ENCODE results near the gene SYT1.
"Not testable (repeated sequence)": the region's sequence is repeated elsewhere in the genome, so short reads cannot be mapped to it uniquely, and the experiment has no call there.

The SYT1 gene

DNA sequence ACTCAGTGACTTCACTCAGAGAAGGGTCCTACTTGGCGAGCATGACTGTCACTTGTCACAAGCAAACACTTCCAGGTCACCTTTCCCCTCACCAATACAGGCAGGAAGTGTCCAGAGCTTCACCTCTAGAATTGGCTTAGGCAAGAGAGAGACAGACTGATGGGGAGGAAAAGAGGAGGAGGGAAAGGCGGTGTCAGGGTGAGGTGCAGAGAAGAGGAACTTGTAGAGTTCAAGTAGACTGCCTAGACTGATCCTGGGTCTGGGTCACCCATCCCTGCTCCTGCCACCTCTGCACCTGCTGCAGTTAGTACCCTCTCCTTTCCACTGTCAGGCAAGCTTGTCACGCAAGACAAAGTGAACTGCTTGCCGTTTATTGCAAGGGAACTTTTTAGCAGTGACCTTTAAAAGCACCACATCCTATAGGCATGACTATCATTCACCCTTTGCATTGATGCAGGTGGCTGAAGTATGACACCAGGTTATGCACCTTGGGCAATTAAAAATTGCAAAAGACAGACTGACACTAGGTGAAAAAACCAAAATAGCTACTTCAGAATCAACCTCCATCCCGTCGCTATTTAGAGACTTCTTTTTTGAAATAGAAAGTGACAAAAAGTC is 292.4 kb downstream of the SYT1 start:
- DNase-seq: no peak

DNA sequence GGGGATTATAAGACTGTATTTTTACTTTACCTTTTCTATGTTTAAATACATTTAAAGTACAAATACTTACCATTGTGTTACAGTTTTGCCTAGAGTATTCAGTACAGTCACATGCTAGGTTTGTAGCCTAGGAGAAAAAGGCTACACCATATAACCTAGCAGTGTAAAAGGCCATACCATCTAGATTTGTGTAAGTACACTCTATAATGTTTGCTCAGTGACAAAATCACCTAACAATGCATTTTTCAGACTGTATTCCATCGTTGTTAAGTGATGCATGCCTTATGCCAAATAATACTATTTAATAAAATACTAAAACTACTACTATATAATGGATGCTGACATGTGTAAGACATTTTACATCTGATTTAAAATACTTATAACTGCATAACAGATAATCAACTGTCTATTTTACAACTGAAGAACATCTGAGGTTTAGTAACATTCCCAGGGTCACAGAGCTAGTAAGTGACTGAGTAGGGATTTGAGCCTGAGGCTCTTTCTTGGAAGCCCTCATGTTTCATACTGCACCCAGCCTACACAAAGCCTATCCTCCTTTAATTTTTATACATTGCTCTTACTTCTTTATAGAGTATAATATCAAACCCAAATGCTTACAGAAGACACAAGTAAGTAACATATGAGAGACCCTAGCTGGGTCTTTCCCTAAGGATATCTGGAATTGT is 296.8 kb downstream of the SYT1 start:
- DNase-seq: no peak

- no peak for DNase-seq
Measured at GRCh38 chr12:79162147-79162772, 297.7 kb downstream of the SYT1 start.

DNA sequence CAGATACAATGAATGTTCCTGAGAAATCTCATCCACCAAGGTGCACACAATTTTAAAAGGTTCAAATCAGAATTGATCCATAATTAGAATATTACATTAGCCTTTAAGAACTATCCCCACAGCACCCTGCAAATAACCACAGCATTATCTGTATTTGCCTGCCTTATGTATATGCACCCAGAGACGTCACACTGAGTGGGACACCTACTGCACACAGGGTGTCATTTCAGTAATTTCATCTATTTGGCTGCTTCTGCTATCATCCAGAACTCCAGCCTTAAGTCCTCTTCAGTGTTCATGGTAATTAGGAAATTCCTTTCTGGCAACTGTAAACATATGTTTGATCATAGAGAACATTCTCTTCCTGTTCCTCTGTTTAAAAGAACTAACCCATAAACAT is 298.4 kb downstream of the SYT1 start:
- DNase-seq: no peak

DNA sequence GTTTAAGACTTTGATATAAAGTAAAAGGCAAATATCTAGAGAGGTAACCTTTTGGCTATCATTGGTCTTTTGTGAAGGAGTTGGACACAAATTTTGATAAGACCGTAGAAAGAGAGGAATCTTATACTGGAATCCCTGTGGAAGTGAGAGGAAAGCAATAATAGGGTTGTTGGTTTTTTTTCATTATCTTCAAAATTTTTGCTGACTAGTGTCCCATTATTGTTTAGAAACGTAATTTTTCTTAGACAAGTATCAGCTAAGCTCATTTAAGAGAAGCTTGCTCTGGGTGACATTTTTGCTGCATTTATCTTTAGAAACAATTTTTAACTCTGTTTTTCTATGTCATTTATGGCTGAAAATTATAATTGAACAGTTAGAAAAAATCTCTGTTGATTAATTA is 300.3 kb downstream of the SYT1 start:
- DNase-seq: no peak

DNA sequence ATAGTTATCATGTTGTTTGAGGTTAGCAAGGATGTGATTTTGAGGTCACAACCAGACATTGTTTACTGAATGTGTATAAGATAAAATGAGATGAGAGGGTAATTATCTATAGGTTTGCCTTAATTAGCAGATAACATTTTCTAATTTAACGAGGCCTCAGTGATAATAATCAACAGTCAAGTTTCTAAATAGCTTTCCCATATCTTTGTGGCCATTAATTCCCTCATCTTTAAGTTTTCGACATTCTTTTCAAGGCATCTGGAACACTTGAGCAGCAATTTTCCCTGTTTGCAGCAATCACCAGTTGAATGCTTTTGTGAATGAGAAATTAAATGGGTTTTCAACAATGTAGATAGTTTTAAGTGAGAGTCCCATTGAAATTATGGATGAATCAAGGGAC is 304.1 kb downstream of the SYT1 start:
- DNase-seq: no peak

DNA sequence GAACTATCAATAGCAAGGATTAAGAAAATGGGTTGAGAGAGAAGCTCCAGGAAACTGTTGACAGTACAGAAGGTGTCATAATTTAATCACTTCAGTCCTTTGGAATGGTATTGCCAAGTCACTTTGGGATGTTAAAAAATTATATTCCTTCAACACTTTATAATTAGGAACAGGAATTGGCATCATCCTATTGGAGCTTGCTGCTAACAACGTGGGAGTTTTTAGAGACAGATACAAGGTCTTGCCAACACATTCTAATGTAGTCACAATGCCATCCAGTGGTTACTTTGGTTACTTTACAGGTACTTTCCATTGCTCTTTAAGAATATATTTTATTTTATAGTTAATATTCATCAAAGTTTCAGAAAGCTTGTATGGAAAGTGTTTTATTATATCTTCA is 310.1 kb downstream of the SYT1 start:
- peak; percentile 7 for DNase-seq

- DNase-seq: no peak
Measured at GRCh38 chr12:79183003-79183402, 318.4 kb downstream of the SYT1 start.

GRCh38 chr12:79183926-79184325 is 319.4 kb downstream of the SYT1 start:
- no peak for DNase-seq

GRCh38 chr12:79186506-79186905 is 321.9 kb downstream of the SYT1 start:
- DNase-seq: no peak

- peak; percentile 67 for DNase-seq
Measured at GRCh38 chr12:79187032-79187431, 322.5 kb downstream of the SYT1 start.

- no peak for DNase-seq
Measured at GRCh38 chr12:79191391-79191790, 326.8 kb downstream of the SYT1 start.

GRCh38 chr12:79194595-79194994 is 330.0 kb downstream of the SYT1 start:
- DNase-seq: no peak

DNA sequence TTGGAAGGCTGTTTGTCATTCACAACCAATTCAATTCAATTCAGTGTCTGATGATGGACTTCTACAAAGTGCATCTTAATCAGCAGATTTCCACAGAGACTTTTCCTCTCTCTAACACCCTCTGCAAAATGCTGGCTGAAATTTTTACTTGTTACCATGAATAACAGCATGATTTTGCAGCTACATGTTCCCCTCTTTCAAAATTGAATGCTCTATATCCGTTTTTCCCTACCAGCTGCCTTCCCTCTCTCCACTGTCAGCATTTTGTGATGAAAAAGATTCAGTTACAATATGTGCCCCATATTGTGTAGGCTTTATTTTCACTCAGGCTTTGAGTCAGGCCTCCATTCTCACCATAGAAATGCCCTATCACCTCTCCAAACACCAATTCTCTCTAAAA is 334.6 kb downstream of the SYT1 start:
- DNase-seq: no peak

DNA sequence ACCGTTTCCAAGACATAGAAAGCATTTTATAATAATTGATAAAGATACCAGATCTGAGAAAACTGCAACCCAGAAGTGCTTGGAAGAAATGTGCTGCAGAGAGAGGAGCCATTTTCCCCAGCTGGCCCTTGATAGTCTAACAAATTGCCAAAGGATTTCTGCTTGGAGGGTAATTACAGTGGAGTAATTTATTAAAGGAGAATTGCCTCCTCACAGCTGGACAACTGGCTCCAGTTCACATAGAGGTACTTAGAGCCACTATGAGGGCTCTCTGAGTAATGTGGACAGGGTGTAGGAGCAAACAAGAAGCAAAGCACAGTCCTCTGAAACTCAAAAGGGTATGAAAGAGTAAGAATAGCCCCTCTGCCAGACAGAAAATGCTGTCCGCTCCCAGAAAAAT is 335.6 kb downstream of the SYT1 start:
- DNase-seq: no peak

DNA sequence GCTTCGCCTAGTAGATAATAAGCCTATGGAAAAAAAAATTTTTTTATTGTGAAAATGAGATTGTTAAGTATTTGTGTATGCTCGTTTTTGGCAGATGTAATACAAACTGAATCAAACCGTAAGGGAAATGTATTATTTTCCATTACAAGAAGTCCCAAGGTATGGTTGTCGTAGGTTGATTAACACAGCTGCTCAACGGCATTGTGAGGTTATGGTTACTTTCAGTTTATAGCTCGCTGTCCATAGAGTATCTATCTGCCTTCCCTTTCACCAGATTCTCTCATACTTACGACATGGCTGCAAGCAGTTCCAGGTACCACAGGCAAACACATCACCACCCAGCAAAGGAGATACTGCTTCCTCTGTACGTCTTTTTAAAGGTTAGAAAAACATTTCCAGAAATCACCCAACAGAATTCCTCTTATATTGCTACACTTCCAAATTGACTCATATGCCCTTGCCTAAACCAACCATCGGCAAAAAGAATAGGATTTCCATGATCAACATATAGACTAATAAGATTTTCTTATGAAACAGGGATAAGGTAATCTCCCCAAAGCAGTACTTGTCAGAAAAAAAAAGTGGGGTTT is 338.6 kb downstream of the SYT1 start:
- no peak for DNase-seq

- DNase-seq: no peak
Measured at GRCh38 chr12:79206871-79207270, 342.3 kb downstream of the SYT1 start.

GRCh38 chr12:79210403-79210802 is 345.8 kb downstream of the SYT1 start:
- DNase-seq: not testable (repeated sequence)

GRCh38 chr12:79217306-79217705 is 352.7 kb downstream of the SYT1 start:
- no peak for DNase-seq

GRCh38 chr12:79223210-79223609 is 358.6 kb downstream of the SYT1 start:
- no peak for DNase-seq

DNA sequence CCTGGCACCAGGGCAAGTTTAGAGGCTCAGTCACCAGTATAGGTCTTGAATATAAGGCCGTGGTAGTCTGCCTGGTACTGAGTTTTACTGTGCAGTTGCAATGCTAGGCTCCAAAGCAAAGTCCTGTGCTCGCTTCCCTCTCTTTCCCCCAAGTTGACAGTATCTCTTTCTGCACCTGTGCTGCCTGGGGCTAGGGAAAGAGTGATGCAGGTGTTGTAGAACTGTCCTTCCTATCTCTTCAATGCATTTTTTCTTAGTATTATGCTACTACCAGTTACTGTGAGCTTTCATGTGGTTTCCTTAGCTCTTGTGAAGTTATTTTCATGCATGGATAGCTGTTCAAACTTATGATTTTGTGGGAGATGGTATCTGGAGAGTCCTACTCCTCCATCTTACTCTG is 359.2 kb downstream of the SYT1 start:
- DNase-seq: no peak

GRCh38 chr12:79227091-79227490 is 362.5 kb downstream of the SYT1 start:
- DNase-seq: no peak

GRCh38 chr12:79227646-79228045 is 363.1 kb downstream of the SYT1 start:
- DNase-seq: no peak

GRCh38 chr12:79233341-79233781 is 368.8 kb downstream of the SYT1 start:
- DNase-seq: peak; percentile 90
